Common myeloid progenitor, CD34-positive (primary cell): ENCODE results near the gene ANKRD24.
A peak's percentile ranks its signal among the peaks of the same experiment; 100 is the strongest.
"Not testable (repeated sequence)": the region's sequence is repeated elsewhere in the genome, so short reads cannot be mapped to it uniquely, and the experiment has no call there.

Experiments
- CTCF ChIA-PET: fragments of 350-600 bp; sonication (Branson Sonifier 250); formaldehyde crosslinking; loops from one replicate; lab custom pipeline; 2021; ENCODE audit warnings: antibody characterized with exemption; lab: Charles Lee
- POLR2A ChIA-PET: fragments of 350-600 bp; sonication (Branson Sonifier 250); formaldehyde crosslinking; loops from one replicate; lab custom pipeline; 2021; ENCODE audit warnings: antibody characterized with exemption; lab: Charles Lee
- DNase-seq, 3 donors: peaks; one replicate each; pipeline versions ENCODE4 v3.0.0 to v3.0.0-alpha.2; 2013
- H3K27ac ChIP-seq, 2 experiments: 1 replicate in 1 of 2; 2 replicates in 1 of 2; pipeline ENCODE4 v1.7.0; 2013; ENCODE audit warnings: inconsistent platforms in 2 of 2, low read length in 2 of 2, mild to moderate bottlenecking in 2 of 2, low read depth in 1 of 2, moderate library complexity in 1 of 2; ENCODE audit not compliant: severe bottlenecking in 2 of 2, insufficient read depth in 1 of 2, poor library complexity in 1 of 2
- H3K27me3 ChIP-seq, 5 experiments: replicated peaks in 2 of 5; 1 replicate in 3 of 5; 2 replicates in 2 of 5; pipeline versions ENCODE4 v1.6.1 to v1.7.0; 2013; ENCODE audit warnings: low read length in 4 of 5, mild to moderate bottlenecking in 2 of 5, moderate library complexity in 2 of 5, inconsistent platforms in 1 of 5; ENCODE audit not compliant: insufficient read depth in 5 of 5, control insufficient read depth in 4 of 5
- H3K36me3 ChIP-seq, 4 experiments: 1 replicate in 2 of 4; 2 replicates in 2 of 4; pipeline versions ENCODE4 v1.6.1 to v1.7.0; 2013; ENCODE audit warnings: low read length in 3 of 4, control low read depth in 1 of 4, mild to moderate bottlenecking in 1 of 4; ENCODE audit not compliant: control insufficient read depth in 4 of 4, insufficient read depth in 4 of 4
- H3K4me1 ChIP-seq, 4 experiments: 1 replicate in 3 of 4; 2 replicates in 1 of 4; pipeline versions ENCODE4 v1.6.1 to v1.7.1; 2013; ENCODE audit warnings: low read length in 3 of 4, mild to moderate bottlenecking in 3 of 4, control low read depth in 1 of 4, inconsistent platforms in 1 of 4, moderate library complexity in 1 of 4; ENCODE audit not compliant: control insufficient read depth in 4 of 4, insufficient read depth in 4 of 4; ENCODE audit errors: control extremely low read depth in 1 of 4
- H3K4me3 ChIP-seq, 7 experiments: 1 replicate in 4 of 7; 2 replicates in 3 of 7; pipeline versions ENCODE4 v1.5.1 to v1.7.0; 2013; ENCODE audit warnings: mild to moderate bottlenecking in 7 of 7, low read length in 6 of 7, moderate library complexity in 6 of 7, inconsistent platforms in 2 of 7, low read depth in 2 of 7, control low read depth in 1 of 7; ENCODE audit not compliant: insufficient read depth in 4 of 7, control insufficient read depth in 1 of 7; ENCODE audit errors: extremely low read depth in 1 of 7
- H3K9me3 ChIP-seq, 5 experiments: 1 replicate in 4 of 5; 2 replicates in 1 of 5; pipeline versions ENCODE4 v1.6.1 to v1.7.1; 2013; ENCODE audit warnings: low read length in 4 of 5, mild to moderate bottlenecking in 2 of 5, inconsistent platforms in 1 of 5, low read depth in 1 of 5, moderate library complexity in 1 of 5; ENCODE audit not compliant: control insufficient read depth in 4 of 5, insufficient read depth in 2 of 5; ENCODE audit errors: control extremely low read depth in 1 of 5
- WGBS: methylation state at CpG from one replicate; pipeline ENCODE4 v1.1.5; 2013; ENCODE audit not compliant: insufficient coverage; 5-methylcytosine and 5-hydroxymethylcytosine counted together

The ANKRD24 gene

GRCh38 chr19:4140237-4140711, 42.2 kb upstream of the ANKRD24 start:
- Histone ChIP-seq H3K9me3 (no peaks in the 10 kb centered on the region), H3K27ac (no peak overlapping the region), H3K27me3 (peaks cover 0 to 4% (median 4%) of the 10 kb centered on the region in 5 experiments), H3K4me1 (peaks cover 0 to 3% (median 0%) of the 10 kb centered on the region in 4 experiments), H3K36me3 (no peaks in the 10 kb centered on the region), H3K4me3 (no peak overlapping the region)
- DNase-seq = peak; percentile 54 to 61 (median 57)
- CTCF ChIA-PET = interaction anchor here (0.6 to 2.8 kb wide), 19 partner anchors 8 to 155 kb away, joined by 3 to 17 read pairs (median 4); partner anchors contain the start of genes CREB3L3 and EEF2
- POLR2A ChIA-PET = interaction anchor here (0.6 kb wide), 3 partner anchors 38 to 1222 kb away, joined by 3 to 6 read pairs (median 3); no protein-coding TSS in a partner anchor
- no CpG with 5 or more reads among the region's 12 CpGs for WGBS

- ChIA-PET CTCF (interaction anchor here (1.5 kb wide), 1 partner anchor 11 kb away, joined by 3 read pairs; no protein-coding TSS in a partner anchor), POLR2A (interaction anchor here (0.6 kb wide), 1 partner anchor 10 kb away, joined by 6 read pairs; no protein-coding TSS in a partner anchor)
- H3K27ac ChIP-seq, H3K4me3 ChIP-seq, H3K4me1 ChIP-seq, H3K9me3 ChIP-seq, H3K36me3 ChIP-seq, DNase-seq: not testable (repeated sequence)
- H3K27me3 ChIP-seq = peaks cover 0 to 12% (median 8%) of the 10 kb centered on the region in 5 experiments
- no CpG with 5 or more reads among the region's 1 CpG for WGBS
These were observed 39.6 kb upstream of the ANKRD24 start for GRCh38 chr19:4142916-4143315.

- Histone ChIP-seq H3K4me1 (peaks cover 0 to 2% (median 0%) of the 10 kb centered on the region in 4 experiments), H3K27ac (no peak overlapping the region), H3K9me3 (no peaks in the 10 kb centered on the region), H3K27me3 (peaks cover 0 to 12% (median 8%) of the 10 kb centered on the region in 5 experiments), H3K4me3 (no peak overlapping the region), H3K36me3 (no peaks in the 10 kb centered on the region)
- POLR2A ChIA-PET = no interaction called here
- 0% methylated on average over 1 of the region's 7 CpGs for WGBS
- CTCF ChIA-PET = no interaction called here
- no peak for DNase-seq
These were observed 37.7 kb upstream of the ANKRD24 start for GRCh38 chr19:4144666-4145249.

GRCh38 chr19:4149518-4150288, 32.8 kb upstream of the ANKRD24 start:
- Histone ChIP-seq H3K4me3 (no peak overlapping the region), H3K27me3 (peaks cover 0 to 12% (median 6%) of the 10 kb centered on the region in 5 experiments), H3K9me3 (no peaks in the 10 kb centered on the region), H3K27ac (no peak overlapping the region), H3K4me1 (peaks cover 0 to 6% (median 3%) of the 10 kb centered on the region in 4 experiments), H3K36me3 (no peaks in the 10 kb centered on the region)
- WGBS = 88% methylated on average over 11 of the region's 17 CpGs
- CTCF ChIA-PET = interaction anchor here (1.8 kb wide), 1 partner anchor 10 kb away, joined by 7 read pairs; no protein-coding TSS in a partner anchor
- POLR2A ChIA-PET = no interaction called here
- DNase-seq = no peak

- Histone ChIP-seq H3K9me3 (no peaks in the 10 kb centered on the region), H3K4me1 (peaks cover 0 to 6% (median 3%) of the 10 kb centered on the region in 4 experiments), H3K4me3 (no peak overlapping the region), H3K27me3 (peaks cover 0 to 4% (median 0%) of the 10 kb centered on the region in 5 experiments), H3K27ac (no peak overlapping the region), H3K36me3 (no peaks in the 10 kb centered on the region)
- no peak for DNase-seq
- ChIA-PET POLR2A (no interaction called here), CTCF (interaction anchor here (3.7 kb wide), 1 partner anchor 12 kb away, joined by 17 read pairs; no protein-coding TSS in a partner anchor)
- 62% methylated on average over 6 of the region's 6 CpGs for WGBS
These were observed 30.9 kb upstream of the ANKRD24 start for GRCh38 chr19:4151623-4152022.

- POLR2A ChIA-PET = no interaction called here
- peaks cover 0 to 4% (median 0%) of the 10 kb centered on the region in 5 experiments for H3K27me3 ChIP-seq
- whole genome bisulfite sequencing = 88% methylated on average over 6 of the region's 10 CpGs
These were observed 30.1 kb upstream of the ANKRD24 start for GRCh38 chr19:4152241-4152998.

More at GRCh38 chr19:4152241-4152998, 30.1 kb upstream of the ANKRD24 start:
- Histone ChIP-seq H3K4me3 (no peak overlapping the region), H3K9me3 (no peaks in the 10 kb centered on the region), H3K36me3 (no peaks in the 10 kb centered on the region), H3K27ac (no peak overlapping the region), H3K4me1 (peaks cover 0 to 6% (median 3%) of the 10 kb centered on the region in 4 experiments)
- CTCF ChIA-PET = interaction anchor here (1.1 to 3.7 kb wide), 2 partner anchors 13 to 16 kb away, joined by 3 to 17 read pairs; no protein-coding TSS in a partner anchor
- DNase-seq = no peak
